Measurements from ENCODE around the gene MYOZ3.

The MYOZ3 gene

DNA sequence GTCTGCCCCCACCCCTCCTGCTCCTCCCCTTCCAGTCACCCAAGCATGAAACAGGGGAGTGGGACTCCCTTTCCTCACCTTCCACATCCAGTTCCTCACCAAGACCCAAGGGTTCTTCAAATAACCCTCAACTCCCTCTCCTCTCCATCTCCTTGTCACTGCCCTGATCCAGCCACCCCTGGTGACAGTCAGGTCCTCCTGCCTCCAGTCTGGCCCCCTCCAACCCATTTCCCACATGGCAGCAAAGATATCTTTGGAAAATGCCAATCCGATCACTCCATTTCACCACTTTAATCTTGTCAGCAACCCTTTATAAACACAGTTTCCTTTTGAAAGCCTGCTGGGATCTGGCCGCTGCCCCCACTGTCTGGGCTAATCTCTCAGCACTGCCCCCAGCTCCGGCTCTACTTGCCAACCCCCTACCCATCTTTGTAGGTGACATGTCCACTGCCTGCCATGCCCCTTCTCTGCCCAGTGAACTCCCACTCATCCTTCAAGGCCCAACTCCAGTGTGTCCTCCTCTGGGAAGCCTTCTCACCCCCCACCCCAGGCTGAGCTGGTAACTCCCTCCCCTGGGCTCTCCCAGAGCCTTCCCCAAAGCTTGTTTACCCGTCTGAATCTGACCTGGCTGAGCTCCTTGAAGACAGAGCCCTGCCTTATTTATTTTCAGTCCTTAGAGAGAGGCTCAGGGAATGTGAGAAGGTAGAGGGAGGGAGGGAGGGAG, 781 bp upstream of the MYOZ3 start:
- no peak overlapping the region for H3K4me3 ChIP-seq (ENCODE audit: low read depth, low read length)
- no peak for DNase-seq (ENCODE audit: low read depth)
- no peak for TF ChIP-seq CTCF (IDR thresholded peaks at IDR 0.05; ENCODE audit: low read depth, low read length, missing control alignments)

- no peak for TF ChIP-seq CTCF (IDR thresholded peaks at IDR 0.05; ENCODE audit: low read depth, low read length, missing control alignments)
Measured at GRCh38 chr5:150661821-150662596, 958 bp downstream of the MYOZ3 start.

GRCh38 chr5:150662731-150663516, 1.9 kb downstream of the MYOZ3 start:
- no peak for DNase-seq (ENCODE audit: low read depth)
- no peak overlapping the region for H3K4me3 ChIP-seq (ENCODE audit: low read depth, low read length)
- TF ChIP-seq CTCF (IDR thresholded peaks at IDR 0.05; ENCODE audit: low read depth, low read length, missing control alignments), result no peak

More at GRCh38 chr5:150661821-150662596, 958 bp downstream of the MYOZ3 start:
- no peak for DNase-seq (ENCODE audit: low read depth)
- H3K4me3 ChIP-seq (ENCODE audit: low read depth, low read length), result no peak overlapping the region

DNA sequence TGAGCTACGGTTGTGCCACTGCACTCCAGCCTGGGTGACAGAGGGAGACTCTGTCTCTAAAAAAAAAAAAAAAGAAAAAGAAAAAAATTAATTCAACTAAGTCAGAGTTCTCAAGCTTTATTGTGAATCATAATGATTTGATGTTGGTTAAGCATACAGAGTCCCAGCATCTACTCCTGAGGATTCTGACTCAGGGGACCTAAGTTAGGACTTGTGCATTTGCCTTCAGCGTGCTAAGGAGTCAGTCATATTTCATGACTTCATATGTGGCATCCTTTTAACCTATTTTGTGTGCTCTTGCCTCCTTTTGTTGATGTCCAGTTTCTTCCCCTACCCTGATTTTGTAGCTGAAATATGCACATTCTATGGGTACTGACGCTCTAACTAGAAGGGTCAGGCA, 2.9 kb downstream of the MYOZ3 start:
- no peak for TF ChIP-seq CTCF (IDR thresholded peaks at IDR 0.05; ENCODE audit: low read depth, low read length, missing control alignments)
- no peak for DNase-seq (ENCODE audit: low read depth)
- no peak overlapping the region for H3K4me3 ChIP-seq (ENCODE audit: low read depth, low read length)

DNA sequence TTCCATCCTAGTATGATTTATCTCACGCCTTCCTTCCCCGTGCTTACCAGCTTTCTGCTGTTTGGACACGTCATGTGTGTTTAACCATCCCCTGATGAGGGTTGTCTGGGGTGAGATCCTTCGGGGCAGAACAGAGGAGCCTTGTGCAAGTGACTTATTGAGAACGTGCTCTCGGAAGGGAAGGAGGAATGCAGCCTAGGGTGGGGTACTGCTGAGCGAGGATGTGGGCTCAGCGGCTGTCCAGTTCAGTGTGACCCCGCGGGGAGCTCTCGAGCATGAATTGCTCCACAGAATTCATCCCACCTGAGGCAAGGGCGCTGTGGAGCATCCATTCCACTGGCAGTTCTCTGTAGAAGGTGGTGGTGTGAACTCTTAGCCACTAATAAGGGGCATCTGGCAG, 4.0 kb downstream of the MYOZ3 start:
- H3K4me3 ChIP-seq (ENCODE audit: low read depth, low read length), result no peak overlapping the region
- DNase-seq (ENCODE audit: low read depth), result no peak
- no peak for TF ChIP-seq CTCF (IDR thresholded peaks at IDR 0.05; ENCODE audit: low read depth, low read length, missing control alignments)

GRCh38 chr5:150670275-150670947, 9.4 kb downstream of the MYOZ3 start:
- no peak overlapping the region for H3K4me3 ChIP-seq (ENCODE audit: low read depth, low read length)
- no peak for TF ChIP-seq CTCF (IDR thresholded peaks at IDR 0.05; ENCODE audit: low read depth, low read length, missing control alignments)
- DNase-seq (ENCODE audit: low read depth), result no peak
